Measurements from ENCODE around the gene AGBL4.
"Not testable (repeated sequence)": the region's sequence is repeated elsewhere in the genome, so short reads cannot be mapped to it uniquely, and the experiment has no call there.

The AGBL4 gene

DNA sequence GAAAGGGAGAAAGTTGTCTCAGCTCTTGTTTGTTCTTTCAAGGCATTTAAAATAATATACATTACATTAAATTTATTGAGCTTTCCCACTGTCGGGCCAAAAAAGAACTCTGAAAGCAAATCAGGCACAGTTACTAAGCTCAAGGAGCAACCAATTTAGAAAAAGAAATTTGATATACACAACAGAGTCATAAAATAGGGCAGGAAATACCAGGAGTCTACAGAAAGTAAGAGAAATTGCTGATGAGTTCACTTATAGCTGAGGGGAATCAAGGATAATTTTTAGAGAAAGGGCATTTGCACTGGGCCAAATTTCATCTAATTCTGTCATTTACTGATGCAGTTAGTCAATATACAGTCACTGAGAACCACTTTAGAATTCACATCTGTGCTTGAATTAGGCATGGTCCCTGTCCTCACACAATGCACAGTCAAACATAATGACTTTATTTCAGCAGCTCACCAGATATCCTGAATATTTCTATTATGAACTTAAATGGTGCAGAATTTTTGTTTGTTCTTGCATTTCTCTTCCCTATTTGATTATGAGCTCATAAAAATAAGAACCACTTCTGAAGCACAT lies 997.4 kb downstream of the AGBL4 start:
- Histone ChIP-seq H3K27ac (ENCODE audit: extremely low read depth, low read depth, low read length) (no peak overlapping the region), H3K36me3 (ENCODE audit: control insufficient read depth in 2 of 2, insufficient read depth in 1 of 2, low read length in 2 of 2) (no peaks in the 10 kb centered on the region), H3K4me3 (ENCODE audit: low read depth, low read length) (no peak overlapping the region), H3K9me3 (ENCODE audit: control insufficient read depth, insufficient read depth, low read depth, low read length) (no peaks in the 10 kb centered on the region), H3K4me1 (ENCODE audit: control insufficient read depth, insufficient read depth, low read length) (peaks cover 2% of the 10 kb centered on the region; the same call in 1 of the 2 replicates)
- ChIA-PET POLR2A (no interaction called here), CTCF (no interaction called here)
- TF ChIP-seq ZIC2 (tag by site-specific recombination; IDR thresholded peaks at IDR 0.05) (no peak), ZNF660 (tag by site-specific recombination; IDR thresholded peaks at IDR 0.05) (no peak), TRIM28 (IDR thresholded peaks at IDR 0.05; ENCODE audit: borderline replicate concordance, low read length) (peak; percentile 60; the same call in 1 of the 2 replicates), ZNF132 (tag by site-specific recombination; IDR thresholded peaks at IDR 0.05; ENCODE audit: borderline replicate concordance) (no peak)

DNA sequence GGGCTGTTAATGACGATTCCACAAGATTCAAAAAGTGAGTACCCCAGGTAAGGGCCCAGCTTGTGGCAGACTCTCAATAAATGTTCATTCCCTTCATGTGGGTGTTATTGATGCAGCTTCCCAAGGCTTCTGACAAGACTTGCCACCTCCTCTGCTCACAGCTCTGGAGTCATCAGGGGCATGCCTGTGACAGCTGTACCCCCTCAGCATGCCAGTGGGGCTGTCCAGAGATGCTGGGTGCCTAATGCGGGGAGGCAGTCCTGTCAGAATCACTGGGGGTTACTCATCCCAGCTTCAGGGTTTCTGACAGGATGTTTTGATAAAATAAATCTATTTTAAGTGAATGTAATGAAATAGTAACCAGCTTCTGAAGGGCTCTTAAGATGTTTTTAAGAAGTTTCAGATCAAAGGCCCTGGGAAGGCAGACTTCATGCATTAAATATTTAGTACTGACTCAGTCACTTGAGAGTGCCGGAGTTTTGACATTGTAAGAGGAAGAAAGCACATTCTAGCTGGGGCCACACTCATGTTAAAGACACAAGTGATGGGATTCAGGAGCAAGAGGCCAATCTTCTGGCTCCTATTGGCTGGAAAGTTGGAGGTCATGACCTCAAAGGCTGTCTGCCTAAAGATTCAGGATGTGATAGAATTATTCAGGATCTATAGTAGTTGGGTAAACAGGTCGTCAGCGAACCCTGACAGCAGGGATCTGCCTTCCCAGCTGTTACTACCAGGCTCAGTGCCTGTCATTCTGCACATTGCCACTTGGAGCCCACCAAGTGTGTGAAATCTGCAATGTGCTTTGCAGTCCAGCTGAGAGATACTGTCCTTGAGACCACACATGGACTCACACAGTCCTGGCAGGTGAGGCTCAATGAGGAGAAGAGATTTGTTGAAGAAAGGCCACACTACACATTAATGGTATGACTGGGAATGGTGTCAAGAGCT lies 1007.5 kb downstream of the AGBL4 start:
- CTCF ChIA-PET = interaction anchor here (0.9 kb wide), 1 partner anchor 13 kb away, joined by 3 read pairs; no protein-coding TSS in a partner anchor
- Histone ChIP-seq H3K4me1 (ENCODE audit: control insufficient read depth, insufficient read depth, low read length) (no peaks in the 10 kb centered on the region), H3K4me3 (ENCODE audit: low read depth, low read length) (no peak overlapping the region), H3K36me3 (ENCODE audit: control insufficient read depth in 2 of 2, insufficient read depth in 1 of 2, low read length in 2 of 2) (no peaks in the 10 kb centered on the region), H3K27ac (ENCODE audit: extremely low read depth, low read depth, low read length) (no peak overlapping the region), H3K9me3 (ENCODE audit: control insufficient read depth, insufficient read depth, low read depth, low read length) (no peaks in the 10 kb centered on the region)
- TF ChIP-seq ZNF561 (tag by site-specific recombination; IDR thresholded peaks at IDR 0.05; ENCODE audit: borderline replicate concordance) (no peak), TRIM28 (IDR thresholded peaks at IDR 0.05; ENCODE audit: borderline replicate concordance, low read length) (no peak), ZNF16 (tag by site-specific recombination; IDR thresholded peaks at IDR 0.05; ENCODE audit: low read depth) (no peak), YY1 (tag by site-specific recombination; IDR thresholded peaks at IDR 0.05) (no peak), ZNF658 (tag by site-specific recombination; IDR thresholded peaks at IDR 0.05) (no peak), ZNF629 (tag by site-specific recombination; IDR thresholded peaks at IDR 0.05) (no peak), ZIC2 (tag by site-specific recombination; IDR thresholded peaks at IDR 0.05) (no peak)
- TF ChIP-seq, protein P1, sequence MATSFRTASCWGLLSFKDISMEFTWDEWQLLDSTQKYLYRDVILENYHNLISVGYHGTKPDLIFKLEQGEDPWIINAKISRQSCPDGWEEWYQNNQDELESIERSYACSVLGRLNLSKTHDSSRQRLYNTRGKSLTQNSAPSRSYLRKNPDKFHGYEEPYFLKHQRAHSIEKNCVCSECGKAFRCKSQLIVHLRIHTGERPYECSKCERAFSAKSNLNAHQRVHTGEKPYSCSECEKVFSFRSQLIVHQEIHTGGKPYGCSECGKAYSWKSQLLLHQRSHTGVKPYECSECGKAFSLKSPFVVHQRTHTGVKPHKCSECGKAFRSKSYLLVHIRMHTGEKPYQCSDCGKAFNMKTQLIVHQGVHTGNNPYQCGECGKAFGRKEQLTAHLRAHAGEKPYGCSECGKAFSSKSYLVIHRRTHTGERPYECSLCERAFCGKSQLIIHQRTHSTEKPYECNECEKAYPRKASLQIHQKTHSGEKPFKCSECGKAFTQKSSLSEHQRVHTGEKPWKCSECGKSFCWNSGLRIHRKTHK (tag by site-specific recombination; IDR thresholded peaks at IDR 0.05) = no peak
- POLR2A ChIA-PET = no interaction called here

DNA sequence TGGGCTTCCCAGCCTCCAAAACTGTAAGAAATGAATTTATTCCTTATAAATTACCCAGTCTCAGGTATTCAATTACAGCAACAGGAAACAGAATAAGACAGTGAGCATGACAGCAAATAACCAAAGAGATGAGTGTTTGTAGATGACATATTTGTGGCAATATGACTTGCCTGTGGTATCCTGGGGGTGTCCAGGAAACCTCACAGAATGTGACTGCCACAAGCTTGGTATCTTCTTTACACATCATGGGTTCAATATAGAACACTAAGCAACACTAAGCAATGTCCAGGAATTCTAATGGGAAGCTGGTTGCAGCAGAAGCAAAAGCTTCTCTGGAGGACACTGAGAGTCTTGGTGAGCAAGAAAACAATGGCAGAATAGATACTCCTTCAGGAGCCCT lies 1010.7 kb downstream of the AGBL4 start:
- ChIA-PET CTCF (no interaction called here), POLR2A (no interaction called here)
- no peaks in the 10 kb centered on the region for H3K36me3 ChIP-seq (ENCODE audit: control insufficient read depth in 2 of 2, insufficient read depth in 1 of 2, low read length in 2 of 2)

DNA sequence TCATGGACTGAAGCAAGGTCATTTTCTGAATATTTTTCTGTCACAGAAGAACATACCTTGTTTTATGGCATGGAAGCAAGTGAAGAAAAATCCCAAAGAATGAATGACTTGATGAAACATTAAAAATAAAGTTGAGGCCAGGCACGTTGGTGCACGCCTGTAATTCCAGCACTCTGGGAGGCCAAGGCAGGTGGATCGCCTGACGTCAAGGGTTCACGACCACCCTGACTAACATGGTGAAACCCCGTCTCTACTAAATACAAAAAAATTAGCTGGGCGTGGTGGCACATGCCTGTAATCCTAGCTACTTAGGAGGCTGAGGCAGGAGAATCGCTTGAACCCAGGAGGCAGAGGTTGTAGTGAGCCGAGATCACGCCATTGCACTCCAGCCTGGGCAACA lies 1020.8 kb downstream of the AGBL4 start:
- H3K36me3 ChIP-seq (ENCODE audit: control insufficient read depth in 2 of 2, insufficient read depth in 1 of 2, low read length in 2 of 2); POLR2A ChIA-PET; CTCF ChIA-PET: not testable (repeated sequence)

More for the DNA sequence above, 1010.7 kb downstream of the AGBL4 start:
- H3K4me1 ChIP-seq (ENCODE audit: control insufficient read depth, insufficient read depth, low read length) = no peaks in the 10 kb centered on the region
- H3K9me3 ChIP-seq (ENCODE audit: control insufficient read depth, insufficient read depth, low read depth, low read length) = no peaks in the 10 kb centered on the region
- no peak for TF ChIP-seq ZNF510 (tag by site-specific recombination; IDR thresholded peaks at IDR 0.05; ENCODE audit: insufficient replicate concordance)
- TF ChIP-seq HOXA7 (CRISPR knock-in tag; IDR thresholded peaks at IDR 0.05; ENCODE audit: borderline replicate concordance) = no peak
- TF ChIP-seq HOXC10 (CRISPR knock-in tag; IDR thresholded peaks at IDR 0.05) = no peak
- TF ChIP-seq, protein P2, sequence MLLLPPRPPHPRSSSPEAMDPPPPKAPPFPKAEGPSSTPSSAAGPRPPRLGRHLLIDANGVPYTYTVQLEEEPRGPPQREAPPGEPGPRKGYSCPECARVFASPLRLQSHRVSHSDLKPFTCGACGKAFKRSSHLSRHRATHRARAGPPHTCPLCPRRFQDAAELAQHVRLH (tag by site-specific recombination; IDR thresholded peaks at IDR 0.05) = no peak
- TF ChIP-seq ZNF350 (tag by site-specific recombination; IDR thresholded peaks at IDR 0.05) = no peak
- TF ChIP-seq ZNF404 (tag by site-specific recombination; IDR thresholded peaks at IDR 0.05) = no peak
- TF ChIP-seq, protein P3, sequence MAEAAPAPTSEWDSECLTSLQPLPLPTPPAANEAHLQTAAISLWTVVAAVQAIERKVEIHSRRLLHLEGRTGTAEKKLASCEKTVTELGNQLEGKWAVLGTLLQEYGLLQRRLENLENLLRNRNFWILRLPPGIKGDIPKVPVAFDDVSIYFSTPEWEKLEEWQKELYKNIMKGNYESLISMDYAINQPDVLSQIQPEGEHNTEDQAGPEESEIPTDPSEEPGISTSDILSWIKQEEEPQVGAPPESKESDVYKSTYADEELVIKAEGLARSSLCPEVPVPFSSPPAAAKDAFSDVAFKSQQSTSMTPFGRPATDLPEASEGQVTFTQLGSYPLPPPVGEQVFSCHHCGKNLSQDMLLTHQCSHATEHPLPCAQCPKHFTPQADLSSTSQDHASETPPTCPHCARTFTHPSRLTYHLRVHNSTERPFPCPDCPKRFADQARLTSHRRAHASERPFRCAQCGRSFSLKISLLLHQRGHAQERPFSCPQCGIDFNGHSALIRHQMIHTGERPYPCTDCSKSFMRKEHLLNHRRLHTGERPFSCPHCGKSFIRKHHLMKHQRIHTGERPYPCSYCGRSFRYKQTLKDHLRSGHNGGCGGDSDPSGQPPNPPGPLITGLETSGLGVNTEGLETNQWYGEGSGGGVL (tag by site-specific recombination; IDR thresholded peaks at IDR 0.05) = no peak
- TF ChIP-seq SCRT2 (tag by site-specific recombination; IDR thresholded peaks at IDR 0.05) = no peak
- no peak for TF ChIP-seq ZFP3 (tag by site-specific recombination; IDR thresholded peaks at IDR 0.05; ENCODE audit: low read depth)
- TF ChIP-seq ZNF114 (tag by site-specific recombination; IDR thresholded peaks at IDR 0.05) = no peak
- no peak for TF ChIP-seq ZSCAN23 (tag by site-specific recombination; IDR thresholded peaks at IDR 0.05)
- no peak for TF ChIP-seq SP2 (tag by site-specific recombination; IDR thresholded peaks at IDR 0.05)
- TF ChIP-seq MEIS1 (CRISPR knock-in tag; IDR thresholded peaks at IDR 0.05; ENCODE audit: borderline replicate concordance) = no peak
- no peak for TF ChIP-seq ZNF701 (tag by site-specific recombination; IDR thresholded peaks at IDR 0.05)
- H3K27ac ChIP-seq (ENCODE audit: extremely low read depth, low read depth, low read length) = no peak overlapping the region
- no peak overlapping the region for H3K4me3 ChIP-seq (ENCODE audit: low read depth, low read length)

More for the DNA sequence above, 1020.8 kb downstream of the AGBL4 start:
- H3K27ac ChIP-seq (ENCODE audit: extremely low read depth, low read depth, low read length); H3K9me3 ChIP-seq (ENCODE audit: control insufficient read depth, insufficient read depth, low read depth, low read length); H3K4me3 ChIP-seq (ENCODE audit: low read depth, low read length); H3K4me1 ChIP-seq (ENCODE audit: control insufficient read depth, insufficient read depth, low read length): not testable (repeated sequence)

Measured in HEK293 (cell line).